ENCODE data around the gene RAB24. TPM values are rescaled to one million over a fixed set of nuclear protein-coding genes. Genes with fewer than 3 reads are reported as not detected.
A peak's percentile ranks its signal among the peaks of the same experiment; 100 is the strongest.

RAB24 gene
- total RNA-seq, 1 donor from 2014 or later: 15.9 TPM

- Mint-ChIP-seq H3K9me3 (ENCODE audit: unreplicated experiment) (no peaks in the 10 kb centered on the region), H3K4me3 (ENCODE audit: unreplicated experiment) (no peak overlapping the region), H3K27ac (ENCODE audit: unreplicated experiment) (peak overlapping the region; percentile 97), H3K4me1 (ENCODE audit: unreplicated experiment) (peaks cover 73% of the 10 kb centered on the region), H3K36me3 (ENCODE audit: low read depth, unreplicated experiment) (peaks cover 28% of the 10 kb centered on the region), H3K27me3 (ENCODE audit: unreplicated experiment) (peaks cover 34% of the 10 kb centered on the region)
- peak; percentile 60 for DNase-seq (ENCODE audit: low spot score)
- TF ChIP-seq CTCF (IDR thresholded peaks at IDR 0.05; ENCODE audit: unreplicated experiment): peak; percentile 16
Observed at GRCh38 chr5:177300236-177300880, 3.2 kb downstream of the RAB24 start.

DNA sequence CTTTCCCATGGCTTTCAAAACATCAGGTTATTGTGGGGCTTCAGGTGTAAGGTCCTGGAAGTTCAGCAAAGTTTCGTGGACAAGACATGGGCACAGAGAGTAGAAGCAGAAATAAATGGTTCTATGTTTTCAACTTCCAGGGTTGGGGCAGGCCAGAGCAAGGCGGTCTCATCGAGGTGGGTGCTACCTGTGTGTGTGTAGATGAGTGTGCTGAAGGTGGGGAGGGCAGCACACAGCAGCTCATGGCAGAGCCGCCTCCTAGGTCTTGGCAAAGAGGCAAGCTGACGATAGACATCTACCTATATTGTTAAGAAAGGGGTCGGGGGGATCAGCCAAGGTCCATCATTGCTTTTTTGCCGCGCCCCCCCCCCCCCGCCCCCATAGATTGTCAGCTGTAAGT is 3.8 kb downstream of the RAB24 start:
- no peaks in the 10 kb centered on the region for H3K9me3 Mint-ChIP-seq (ENCODE audit: unreplicated experiment)
- peak overlapping the region; percentile 90 for H3K27ac Mint-ChIP-seq (ENCODE audit: unreplicated experiment)
- TF ChIP-seq CTCF (IDR thresholded peaks at IDR 0.05; ENCODE audit: unreplicated experiment): no peak
- H3K4me1 Mint-ChIP-seq (ENCODE audit: unreplicated experiment): peaks cover 73% of the 10 kb centered on the region
- H3K27me3 Mint-ChIP-seq (ENCODE audit: unreplicated experiment): peaks cover 31% of the 10 kb centered on the region
- peak overlapping the region; percentile 59 for H3K4me3 Mint-ChIP-seq (ENCODE audit: unreplicated experiment)
- H3K36me3 Mint-ChIP-seq (ENCODE audit: low read depth, unreplicated experiment): peaks cover 26% of the 10 kb centered on the region
- DNase-seq (ENCODE audit: low spot score): no peak

DNA sequence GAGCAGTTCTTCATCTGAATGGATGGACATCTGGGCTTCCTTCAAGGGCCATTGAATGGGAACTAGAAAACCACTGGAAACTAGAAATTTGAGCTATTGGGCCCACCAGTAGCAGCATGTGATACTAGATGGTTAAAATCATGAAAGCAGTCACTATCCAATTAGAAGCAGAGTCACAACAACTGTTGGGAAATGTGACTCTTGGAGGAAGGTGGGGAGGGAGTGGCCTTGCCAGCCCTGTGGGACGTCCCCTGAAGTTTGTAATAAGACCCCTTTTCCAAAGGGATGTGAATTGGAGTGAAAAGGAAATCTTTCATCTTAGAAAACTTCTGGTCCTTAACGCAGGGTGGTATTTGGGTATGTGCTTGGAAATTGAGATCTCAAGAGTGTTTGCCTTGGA is 5.6 kb downstream of the RAB24 start:
- H3K27ac Mint-ChIP-seq (ENCODE audit: unreplicated experiment): peak overlapping the region; percentile 30
- peaks cover 21% of the 10 kb centered on the region for H3K27me3 Mint-ChIP-seq (ENCODE audit: unreplicated experiment)
- no peak overlapping the region for H3K4me3 Mint-ChIP-seq (ENCODE audit: unreplicated experiment)
- DNase-seq (ENCODE audit: low spot score): no peak
- H3K4me1 Mint-ChIP-seq (ENCODE audit: unreplicated experiment): peaks cover 67% of the 10 kb centered on the region
- peaks cover 22% of the 10 kb centered on the region for H3K36me3 Mint-ChIP-seq (ENCODE audit: low read depth, unreplicated experiment)
- no peaks in the 10 kb centered on the region for H3K9me3 Mint-ChIP-seq (ENCODE audit: unreplicated experiment)
- no peak for TF ChIP-seq CTCF (IDR thresholded peaks at IDR 0.05; ENCODE audit: unreplicated experiment)

DNA sequence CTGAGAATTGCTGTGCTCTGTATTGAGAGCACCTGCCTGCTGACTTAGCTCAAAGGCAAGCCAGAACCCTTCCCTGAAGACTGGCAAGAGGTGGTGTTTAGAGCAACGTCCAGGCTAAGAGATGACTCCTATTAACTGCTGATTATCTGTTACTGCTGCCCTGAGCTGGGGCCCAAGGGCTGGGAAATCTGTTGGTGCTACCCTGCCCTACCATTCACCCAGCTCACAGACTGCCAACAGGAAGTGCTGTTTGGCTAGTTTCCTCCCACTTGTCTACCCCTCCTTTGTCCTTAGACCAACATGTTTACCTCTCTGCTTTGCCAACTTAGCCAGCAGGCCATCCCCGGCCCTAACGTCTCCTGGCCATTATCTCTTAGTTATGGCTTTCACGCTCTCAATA is 6.9 kb downstream of the RAB24 start:
- TF ChIP-seq CTCF (IDR thresholded peaks at IDR 0.05; ENCODE audit: unreplicated experiment): no peak
- peak overlapping the region; percentile 96 for H3K27ac Mint-ChIP-seq (ENCODE audit: unreplicated experiment)
- peaks cover 34% of the 10 kb centered on the region for H3K36me3 Mint-ChIP-seq (ENCODE audit: low read depth, unreplicated experiment)

DNA sequence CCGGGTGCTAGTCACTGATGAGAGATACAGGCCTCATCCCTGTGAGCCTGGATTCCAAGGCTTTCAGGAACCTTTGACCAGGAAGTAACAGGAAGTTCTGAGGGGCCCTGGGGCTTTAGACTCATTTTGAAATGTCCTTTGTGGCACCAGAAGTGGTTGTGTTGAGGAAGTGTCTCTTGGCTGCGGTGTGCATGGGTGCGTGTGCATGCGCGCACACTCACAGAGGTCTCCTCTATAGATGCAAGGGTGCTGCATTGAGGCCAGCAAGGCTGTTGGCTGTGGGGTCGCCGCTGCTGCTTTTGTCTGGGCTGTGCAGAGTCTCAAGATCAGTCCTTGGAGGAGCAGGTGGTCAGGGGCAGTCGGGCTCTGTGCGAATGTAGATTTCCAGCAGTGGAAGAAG is 7.6 kb downstream of the RAB24 start:
- peaks cover 57% of the 10 kb centered on the region for H3K4me1 Mint-ChIP-seq (ENCODE audit: unreplicated experiment)
- H3K27ac Mint-ChIP-seq (ENCODE audit: unreplicated experiment): peak overlapping the region; percentile 96
- no peak for TF ChIP-seq CTCF (IDR thresholded peaks at IDR 0.05; ENCODE audit: unreplicated experiment)
- no peak for DNase-seq (ENCODE audit: low spot score)
- peak overlapping the region; percentile 58 for H3K4me3 Mint-ChIP-seq (ENCODE audit: unreplicated experiment)
- no peaks in the 10 kb centered on the region for H3K9me3 Mint-ChIP-seq (ENCODE audit: unreplicated experiment)
- H3K36me3 Mint-ChIP-seq (ENCODE audit: low read depth, unreplicated experiment): peaks cover 34% of the 10 kb centered on the region
- peaks cover 12% of the 10 kb centered on the region for H3K27me3 Mint-ChIP-seq (ENCODE audit: unreplicated experiment)

More for the DNA sequence above, 6.9 kb downstream of the RAB24 start:
- Mint-ChIP-seq H3K27me3 (ENCODE audit: unreplicated experiment) (peaks cover 14% of the 10 kb centered on the region), H3K9me3 (ENCODE audit: unreplicated experiment) (no peaks in the 10 kb centered on the region), H3K4me1 (ENCODE audit: unreplicated experiment) (peaks cover 61% of the 10 kb centered on the region), H3K4me3 (ENCODE audit: unreplicated experiment) (peak overlapping the region; percentile 14)
- no peak for DNase-seq (ENCODE audit: low spot score)
